Panc1 (cell line): ENCODE measurements around the gene AP3S1.

Source experiments
- TF ChIP-seq, protein P1 (sequence below): fragments of 450-650 bp; IDR thresholded peaks from 2 replicates; pipeline ENCODE4 v1.5.1; 2017; ENCODE audit warnings: mild to moderate bottlenecking
- TF ChIP-seq, protein P2 (sequence below), 2 experiments: IDR thresholded peaks; 2 replicates each; pipeline ENCODE4 v1.6.1; 2011 to 2012; ENCODE audit warnings: low read depth in 2 of 2, control low read depth in 1 of 2, low read length in 1 of 2, mild to moderate bottlenecking in 1 of 2, moderate library complexity in 1 of 2; ENCODE audit not compliant: insufficient read depth in 1 of 2

DNA sequence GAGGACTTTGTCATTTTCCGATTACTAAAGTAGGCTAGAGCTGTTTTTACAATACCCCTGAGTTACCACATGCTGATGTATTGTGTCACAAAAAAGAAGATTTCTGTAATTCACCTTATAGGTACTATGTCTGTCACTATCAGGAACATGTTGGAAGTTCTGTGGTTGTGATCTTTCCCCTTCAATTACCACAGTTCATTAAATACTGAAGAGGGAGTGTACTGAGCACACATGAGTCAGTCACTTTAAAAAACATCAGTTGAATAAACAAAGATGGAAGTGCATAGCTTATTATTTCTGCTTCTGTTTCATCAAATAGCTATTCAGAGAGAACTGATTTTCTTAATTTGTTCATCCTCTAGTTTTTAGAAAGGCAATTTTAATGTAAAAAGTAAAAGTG is 31.7 kb downstream of the AP3S1 start:
- TF ChIP-seq, protein P1, sequence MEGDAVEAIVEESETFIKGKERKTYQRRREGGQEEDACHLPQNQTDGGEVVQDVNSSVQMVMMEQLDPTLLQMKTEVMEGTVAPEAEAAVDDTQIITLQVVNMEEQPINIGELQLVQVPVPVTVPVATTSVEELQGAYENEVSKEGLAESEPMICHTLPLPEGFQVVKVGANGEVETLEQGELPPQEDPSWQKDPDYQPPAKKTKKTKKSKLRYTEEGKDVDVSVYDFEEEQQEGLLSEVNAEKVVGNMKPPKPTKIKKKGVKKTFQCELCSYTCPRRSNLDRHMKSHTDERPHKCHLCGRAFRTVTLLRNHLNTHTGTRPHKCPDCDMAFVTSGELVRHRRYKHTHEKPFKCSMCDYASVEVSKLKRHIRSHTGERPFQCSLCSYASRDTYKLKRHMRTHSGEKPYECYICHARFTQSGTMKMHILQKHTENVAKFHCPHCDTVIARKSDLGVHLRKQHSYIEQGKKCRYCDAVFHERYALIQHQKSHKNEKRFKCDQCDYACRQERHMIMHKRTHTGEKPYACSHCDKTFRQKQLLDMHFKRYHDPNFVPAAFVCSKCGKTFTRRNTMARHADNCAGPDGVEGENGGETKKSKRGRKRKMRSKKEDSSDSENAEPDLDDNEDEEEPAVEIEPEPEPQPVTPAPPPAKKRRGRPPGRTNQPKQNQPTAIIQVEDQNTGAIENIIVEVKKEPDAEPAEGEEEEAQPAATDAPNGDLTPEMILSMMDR = no peak
- TF ChIP-seq, protein P2, sequence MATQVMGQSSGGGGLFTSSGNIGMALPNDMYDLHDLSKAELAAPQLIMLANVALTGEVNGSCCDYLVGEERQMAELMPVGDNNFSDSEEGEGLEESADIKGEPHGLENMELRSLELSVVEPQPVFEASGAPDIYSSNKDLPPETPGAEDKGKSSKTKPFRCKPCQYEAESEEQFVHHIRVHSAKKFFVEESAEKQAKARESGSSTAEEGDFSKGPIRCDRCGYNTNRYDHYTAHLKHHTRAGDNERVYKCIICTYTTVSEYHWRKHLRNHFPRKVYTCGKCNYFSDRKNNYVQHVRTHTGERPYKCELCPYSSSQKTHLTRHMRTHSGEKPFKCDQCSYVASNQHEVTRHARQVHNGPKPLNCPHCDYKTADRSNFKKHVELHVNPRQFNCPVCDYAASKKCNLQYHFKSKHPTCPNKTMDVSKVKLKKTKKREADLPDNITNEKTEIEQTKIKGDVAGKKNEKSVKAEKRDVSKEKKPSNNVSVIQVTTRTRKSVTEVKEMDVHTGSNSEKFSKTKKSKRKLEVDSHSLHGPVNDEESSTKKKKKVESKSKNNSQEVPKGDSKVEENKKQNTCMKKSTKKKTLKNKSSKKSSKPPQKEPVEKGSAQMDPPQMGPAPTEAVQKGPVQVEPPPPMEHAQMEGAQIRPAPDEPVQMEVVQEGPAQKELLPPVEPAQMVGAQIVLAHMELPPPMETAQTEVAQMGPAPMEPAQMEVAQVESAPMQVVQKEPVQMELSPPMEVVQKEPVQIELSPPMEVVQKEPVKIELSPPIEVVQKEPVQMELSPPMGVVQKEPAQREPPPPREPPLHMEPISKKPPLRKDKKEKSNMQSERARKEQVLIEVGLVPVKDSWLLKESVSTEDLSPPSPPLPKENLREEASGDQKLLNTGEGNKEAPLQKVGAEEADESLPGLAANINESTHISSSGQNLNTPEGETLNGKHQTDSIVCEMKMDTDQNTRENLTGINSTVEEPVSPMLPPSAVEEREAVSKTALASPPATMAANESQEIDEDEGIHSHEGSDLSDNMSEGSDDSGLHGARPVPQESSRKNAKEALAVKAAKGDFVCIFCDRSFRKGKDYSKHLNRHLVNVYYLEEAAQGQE (IDR thresholded peaks at IDR 0.05; ENCODE audit: insufficient read depth in 1 of 2, low read depth in 2 of 2, low read length in 1 of 2) = no peak
